Upper lobe of left lung (tissue), 6 donors: ENCODE data around the gene CXCR4. TPM values are rescaled to one million over a fixed set of nuclear protein-coding genes. Genes with fewer than 3 reads are reported as not detected.
A peak's percentile ranks its signal among the peaks of the same experiment; 100 is the strongest.

ENCODE experiments used
- ATAC-seq, 2 donors: fragments of 200-7000 bp; cut with Tn5 transposase; one replicate each; pipeline ENCODE4 v1.9.1; 2022; ENCODE audit warnings: mild to moderate bottlenecking in 2 of 2, moderate library complexity in 2 of 2; ENCODE audit not compliant: low FRiP score in 2 of 2
- DNase-seq, 2 donors: peaks; one replicate each; pipeline ENCODE4 v3.0.0-alpha.2; 2019 to 2020
- H3K27ac ChIP-seq, 4 donors: fragments of 200-600 bp; sonication (generic); one replicate each; pipeline ENCODE4 v1.5.1; 2016 to 2019
- H3K27me3 ChIP-seq, 4 donors: fragments of 200-600 bp; sonication (generic); one replicate each; pipeline ENCODE4 v1.5.1; 2017 to 2019
- H3K36me3 ChIP-seq, 4 donors: fragments of 200-600 bp; sonication (generic); one replicate each; pipeline ENCODE4 v1.5.1; 2016 to 2019
- H3K4me1 ChIP-seq, 4 donors: fragments of 200-600 bp; sonication (generic); one replicate each; pipeline ENCODE4 v1.5.1; 2018 to 2019
- H3K4me3 ChIP-seq, 4 donors: fragments of 200-600 bp; sonication (generic); one replicate each; pipeline ENCODE4 v1.5.1; 2017 to 2019; ENCODE audit warnings: mild to moderate bottlenecking in 2 of 4, moderate library complexity in 1 of 4
- H3K9me3 ChIP-seq, 4 donors: fragments of 200-600 bp; sonication (generic); one replicate each; pipeline ENCODE4 v1.5.1; 2018 to 2019
- EP300 ChIP-seq, 4 donors: sonication (generic); formaldehyde crosslinking; IDR thresholded peaks; one replicate each; pipeline ENCODE4 v1.5.1; 2017; ENCODE audit warnings: antibody characterized with exemption in 4 of 4, control low read depth in 2 of 4
- POLR2A ChIP-seq, 4 donors: fragments of 450-650 bp; IDR thresholded peaks; one replicate each; pipeline ENCODE4 v1.5.1; 2016 to 2017; ENCODE audit warnings: antibody characterized with exemption in 4 of 4, mild to moderate bottlenecking in 2 of 4
- POLR2AphosphoS5 ChIP-seq, 2 donors: sonication (generic); formaldehyde crosslinking; IDR thresholded peaks; one replicate each; pipeline ENCODE4 v1.5.1; 2017; ENCODE audit warnings: antibody characterized with exemption in 2 of 2
- WGBS, 2 donors: methylation state at CpG; one replicate each; pipeline ENCODE4 v1.1.5; 2017 to 2018; 5-methylcytosine and 5-hydroxymethylcytosine counted together
- total RNA-seq, 6 donors: library from RNA; depleted of rRNA in 4 of 6; stranded (reverse); fragments of >200 nt in 4 of 6; gene quantifications; one replicate each; pipeline versions ENCODE4 v1.1.0 to v1.2.1, GENCODE V29; 2016 to 2021
- TF ChIP-seq, protein P1 (sequence below), 6 experiments: fragments of 450-650 bp in 4 of 6; fragments of 200-600 bp in 2 of 6; sonication (generic) in 2 of 6; IDR thresholded peaks; one replicate each; pipeline ENCODE4 v1.5.1; 2016 to 2019; ENCODE audit warnings: antibody characterized with exemption in 6 of 6
- donor health status: DM: no; HTN: no; CAD: no; lungs with moderate emphysema.
- donor health status: DM: no; HTN: yes; CAD: no; lungs with severe emphysema.

Gene CXCR4
- total RNA-seq, 6 donors from 2014 or later = 27.3 to 71.2 (median 56.6) TPM

DNA sequence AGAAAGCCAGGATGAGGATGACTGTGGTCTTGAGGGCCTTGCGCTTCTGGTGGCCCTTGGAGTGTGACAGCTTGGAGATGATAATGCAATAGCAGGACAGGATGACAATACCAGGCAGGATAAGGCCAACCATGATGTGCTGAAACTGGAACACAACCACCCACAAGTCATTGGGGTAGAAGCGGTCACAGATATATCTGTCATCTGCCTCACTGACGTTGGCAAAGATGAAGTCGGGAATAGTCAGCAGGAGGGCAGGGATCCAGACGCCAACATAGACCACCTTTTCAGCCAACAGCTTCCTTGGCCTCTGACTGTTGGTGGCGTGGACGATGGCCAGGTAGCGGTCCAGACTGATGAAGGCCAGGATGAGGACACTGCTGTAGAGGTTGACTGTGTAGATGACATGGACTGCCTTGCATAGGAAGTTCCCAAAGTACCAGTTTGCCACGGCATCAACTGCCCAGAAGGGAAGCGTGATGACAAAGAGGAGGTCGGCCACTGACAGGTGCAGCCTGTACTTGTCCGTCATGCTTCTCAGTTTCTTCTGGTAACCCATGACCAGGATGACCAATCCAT lies 2.7 kb downstream of the CXCR4 start:
- Histone ChIP-seq H3K27me3 (no peaks in the 10 kb centered on the region), H3K27ac (peak overlapping the region in 2 of 4 donors; percentile 90 to 97), H3K9me3 (no peaks in the 10 kb centered on the region), H3K4me3 (peak overlapping the region in 3 of 4 donors; percentile 57 to 60 (median 59)), H3K4me1 (peaks cover 36 to 42% (median 39%) of the 10 kb centered on the region in 4 donors), H3K36me3 (peaks cover 0 to 5% (median 0%) of the 10 kb centered on the region in 4 donors)
- ATAC-seq = no peak
- WGBS, 2 donors = 85 to 91% methylated on average over 12 of the region's 12 CpGs
- TF ChIP-seq POLR2AphosphoS5 (IDR thresholded peaks at IDR 0.05) (peak in 1 of 2 donors; percentile 7), POLR2A (IDR thresholded peaks at IDR 0.05) (no peak)
- TF ChIP-seq, protein P1, sequence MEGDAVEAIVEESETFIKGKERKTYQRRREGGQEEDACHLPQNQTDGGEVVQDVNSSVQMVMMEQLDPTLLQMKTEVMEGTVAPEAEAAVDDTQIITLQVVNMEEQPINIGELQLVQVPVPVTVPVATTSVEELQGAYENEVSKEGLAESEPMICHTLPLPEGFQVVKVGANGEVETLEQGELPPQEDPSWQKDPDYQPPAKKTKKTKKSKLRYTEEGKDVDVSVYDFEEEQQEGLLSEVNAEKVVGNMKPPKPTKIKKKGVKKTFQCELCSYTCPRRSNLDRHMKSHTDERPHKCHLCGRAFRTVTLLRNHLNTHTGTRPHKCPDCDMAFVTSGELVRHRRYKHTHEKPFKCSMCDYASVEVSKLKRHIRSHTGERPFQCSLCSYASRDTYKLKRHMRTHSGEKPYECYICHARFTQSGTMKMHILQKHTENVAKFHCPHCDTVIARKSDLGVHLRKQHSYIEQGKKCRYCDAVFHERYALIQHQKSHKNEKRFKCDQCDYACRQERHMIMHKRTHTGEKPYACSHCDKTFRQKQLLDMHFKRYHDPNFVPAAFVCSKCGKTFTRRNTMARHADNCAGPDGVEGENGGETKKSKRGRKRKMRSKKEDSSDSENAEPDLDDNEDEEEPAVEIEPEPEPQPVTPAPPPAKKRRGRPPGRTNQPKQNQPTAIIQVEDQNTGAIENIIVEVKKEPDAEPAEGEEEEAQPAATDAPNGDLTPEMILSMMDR (IDR thresholded peaks at IDR 0.05) = no peak
- DNase-seq = no peak

DNA sequence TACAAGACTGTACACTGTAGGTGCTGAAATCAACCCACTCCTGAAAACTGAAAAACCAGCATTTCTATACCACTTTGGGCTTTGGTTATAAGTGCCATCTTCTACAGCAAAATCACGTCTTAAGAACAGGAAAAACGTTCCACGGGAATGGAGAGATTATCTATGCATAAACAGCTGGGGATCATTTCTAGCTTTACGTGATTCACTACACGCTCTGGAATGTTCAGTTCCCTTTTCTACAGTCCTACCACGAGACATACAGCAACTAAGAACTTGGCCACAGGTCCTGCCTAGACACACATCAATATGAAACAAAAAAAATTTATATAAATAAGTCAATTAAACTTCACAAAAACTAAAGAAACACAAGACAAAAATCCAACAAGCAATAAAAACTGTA lies 3.6 kb downstream of the CXCR4 start:
- DNase-seq = no peak
- no peaks in the 10 kb centered on the region for H3K27me3 ChIP-seq
- no peak for TF ChIP-seq POLR2AphosphoS5 (IDR thresholded peaks at IDR 0.05)
- TF ChIP-seq EP300 (IDR thresholded peaks at IDR 0.05) = peak in 1 of 4 donors; percentile 35
- no peak for ATAC-seq
- peaks cover 29 to 38% (median 32%) of the 10 kb centered on the region in 4 donors for H3K4me1 ChIP-seq
- H3K4me3 ChIP-seq = peak overlapping the region in 2 of 4 donors; percentile 59 to 60
- 64% methylated on average over 6 of the region's 6 CpGs for WGBS, 2 donors
- H3K9me3 ChIP-seq = no peaks in the 10 kb centered on the region
- peaks cover 0 to 5% (median 0%) of the 10 kb centered on the region in 4 donors for H3K36me3 ChIP-seq
- H3K27ac ChIP-seq = peak overlapping the region in 3 of 4 donors; percentile 37 to 97 (median 90)

DNA sequence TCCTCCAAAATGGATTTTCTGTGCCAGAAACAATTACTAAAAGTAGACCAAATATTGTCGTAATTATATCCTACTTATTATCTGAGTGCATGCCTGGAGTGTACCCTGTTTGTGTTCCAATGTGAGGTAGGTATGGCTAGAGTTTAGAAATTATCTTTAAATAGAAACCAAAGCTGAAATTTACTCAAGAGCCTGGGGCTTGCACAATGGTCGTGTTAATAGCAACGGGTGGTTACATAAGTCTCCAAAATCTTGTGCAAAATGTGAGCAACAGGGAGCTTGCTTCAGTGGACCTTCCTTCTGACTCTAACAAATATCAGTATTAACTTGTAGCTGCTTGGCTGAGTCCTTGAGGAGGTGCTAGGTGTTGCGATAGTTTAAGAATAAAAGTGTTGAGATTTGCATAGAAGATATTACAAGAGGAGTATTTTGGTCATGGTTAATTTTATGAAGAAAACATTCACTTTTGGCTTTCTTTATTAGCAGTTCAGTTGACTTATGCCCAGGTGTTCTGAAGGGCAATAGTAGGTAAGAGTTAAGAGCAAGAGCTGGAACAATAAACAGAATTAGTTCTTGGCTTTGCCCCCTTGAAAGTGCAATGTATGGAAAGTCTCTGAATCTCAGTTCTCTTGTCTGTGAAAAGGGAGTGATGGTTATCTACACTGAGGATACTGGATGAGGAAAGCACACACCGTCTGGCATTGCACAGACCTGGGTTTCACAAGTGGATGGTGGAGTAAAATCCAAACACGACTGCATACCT lies 4.6 kb downstream of the CXCR4 start:
- peak in 1 of 2 donors; percentile 66 for DNase-seq
- Histone ChIP-seq H3K36me3 (peaks cover 0 to 5% (median 0%) of the 10 kb centered on the region in 4 donors), H3K9me3 (no peaks in the 10 kb centered on the region), H3K27ac (peak overlapping the region in 2 of 4 donors; percentile 60 to 90), H3K4me3 (peak overlapping the region in 1 of 4 donors; percentile 60), H3K27me3 (no peaks in the 10 kb centered on the region), H3K4me1 (peaks cover 21 to 28% (median 25%) of the 10 kb centered on the region in 4 donors)
- WGBS, 2 donors = 45 to 58% methylated on average over 6 of the region's 6 CpGs
- TF ChIP-seq POLR2AphosphoS5 (IDR thresholded peaks at IDR 0.05) = peak; percentile 11 to 61
- TF ChIP-seq POLR2A (IDR thresholded peaks at IDR 0.05) = no peak
- TF ChIP-seq, protein P1 (IDR thresholded peaks at IDR 0.05) = no peak
- peak in 1 of 4 donors; percentile 54 for TF ChIP-seq EP300 (IDR thresholded peaks at IDR 0.05)
- no peak for ATAC-seq

DNA sequence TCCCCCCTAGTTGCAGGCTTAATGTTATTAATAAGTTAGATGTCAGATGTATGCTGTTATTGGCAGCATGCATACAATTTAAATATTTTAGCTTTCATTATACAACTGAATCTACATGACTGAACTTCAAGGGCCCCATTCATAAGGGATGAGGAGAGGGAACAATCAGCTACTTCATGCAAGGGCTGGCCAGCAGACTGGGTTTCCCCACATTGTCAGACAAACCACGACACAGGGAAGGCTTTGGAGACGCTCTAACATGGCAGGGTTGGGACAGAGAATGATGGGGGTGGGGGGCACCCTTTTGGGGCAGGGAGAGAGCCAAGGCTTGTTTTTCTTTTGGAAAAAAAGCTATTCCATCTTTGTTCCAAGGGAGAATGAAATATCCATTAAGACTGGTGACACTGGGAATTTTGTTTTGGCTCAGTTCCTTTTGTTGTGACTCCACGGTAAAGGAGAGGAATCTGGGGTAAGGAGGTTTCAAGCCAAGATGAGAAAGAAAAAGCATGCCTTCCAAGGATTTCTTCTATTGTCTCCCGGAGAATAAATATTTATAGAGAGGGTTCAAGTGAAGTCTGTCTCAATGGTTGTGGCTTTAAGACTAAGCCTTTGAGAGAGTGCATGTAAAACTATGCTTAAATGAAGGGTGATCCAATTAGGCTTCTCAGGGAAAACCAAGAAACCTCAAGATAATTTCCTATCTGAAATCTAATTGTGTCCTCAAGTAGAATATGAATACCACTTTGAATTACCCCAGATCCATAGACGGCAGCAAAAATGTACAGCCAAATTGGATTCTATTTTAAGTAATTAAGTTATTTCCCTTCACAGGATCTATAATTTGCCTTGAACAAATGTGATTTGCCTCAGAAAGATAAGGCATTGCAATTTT lies 5.4 kb downstream of the CXCR4 start:
- peak overlapping the region in 2 of 4 donors; percentile 47 to 90 for H3K27ac ChIP-seq

More for the DNA sequence above, 5.4 kb downstream of the CXCR4 start:
- Histone ChIP-seq H3K9me3 (no peaks in the 10 kb centered on the region), H3K4me3 (no peak overlapping the region), H3K4me1 (peaks cover 14 to 25% (median 17%) of the 10 kb centered on the region in 4 donors), H3K36me3 (peaks cover 0 to 5% (median 0%) of the 10 kb centered on the region in 4 donors), H3K27me3 (no peaks in the 10 kb centered on the region)
- no peak for DNase-seq
- TF ChIP-seq POLR2AphosphoS5 (IDR thresholded peaks at IDR 0.05) (no peak), POLR2A (IDR thresholded peaks at IDR 0.05) (no peak), EP300 (IDR thresholded peaks at IDR 0.05) (no peak)
- TF ChIP-seq, protein P1 (IDR thresholded peaks at IDR 0.05) = no peak
- 43 to 59% methylated on average over 5 of the region's 5 CpGs for WGBS, 2 donors
- ATAC-seq = no peak
